MM.1S (cell line): Measurements from ENCODE around the gene SETX.

Experiments
- DNase-seq: peaks from one replicate; pipeline ENCODE4 v3.0.0-alpha.2; 2015
- H2AFZ ChIP-seq: fragments of 300-600 bp; sonication (generic); 2 replicates; pipeline ENCODE4 v1.6.0; 2016; ENCODE audit warnings: antibody characterized with exemption, low read length
- H3F3A ChIP-seq: fragments of 300-600 bp; sonication (generic); 2 replicates; pipeline ENCODE4 v1.6.1; 2016; ENCODE audit warnings: mild to moderate bottlenecking, antibody characterized with exemption, low read length, moderate library complexity, mixed read lengths; ENCODE audit not compliant: insufficient read depth
- H3K27ac ChIP-seq: fragments of 300-600 bp; sonication (generic); 2 replicates; pipeline ENCODE4 v1.5.1; 2016; ENCODE audit warnings: mild to moderate bottlenecking, low read length
- H3K27me3 ChIP-seq: fragments of 300-600 bp; sonication (generic); replicated peaks from 2 replicates; pipeline ENCODE4 v1.6.0; 2016; ENCODE audit warnings: low read length; ENCODE audit not compliant: insufficient read depth
- H3K36me3 ChIP-seq: fragments of 300-600 bp; sonication (generic); replicated peaks from 2 replicates; pipeline ENCODE4 v1.6.1; 2016; ENCODE audit warnings: mild to moderate bottlenecking, low read length, mixed read lengths; ENCODE audit not compliant: insufficient read depth
- H3K4me1 ChIP-seq: fragments of 300-600 bp; sonication (generic); 2 replicates; pipeline ENCODE4 v1.6.1; 2016; ENCODE audit warnings: low read length, mixed read lengths
- H3K4me2 ChIP-seq: fragments of 300-600 bp; sonication (generic); 2 replicates; pipeline ENCODE4 v1.6.0; 2016; ENCODE audit warnings: low read depth, low read length
- H3K4me3 ChIP-seq: fragments of 300-600 bp; sonication (generic); 2 replicates; pipeline ENCODE4 v1.5.1; 2016; ENCODE audit warnings: low read length, mixed read lengths
- H3K79me2 ChIP-seq: fragments of 300-600 bp; sonication (generic); 2 replicates; pipeline ENCODE4 v1.6.1; 2016; ENCODE audit warnings: mixed run types, low read length, mixed read lengths
- H3K9ac ChIP-seq: fragments of 300-600 bp; sonication (generic); 2 replicates; pipeline ENCODE4 v1.6.1; 2016; ENCODE audit warnings: low read length, mixed read lengths
- H3K9me2 ChIP-seq: fragments of 300-600 bp; sonication (generic); replicated peaks from 2 replicates; pipeline ENCODE4 v1.6.1; 2016; ENCODE audit warnings: mild to moderate bottlenecking, low read length, mixed read lengths; ENCODE audit not compliant: insufficient read depth
- H3K9me3 ChIP-seq: fragments of 300-600 bp; sonication (generic); replicated peaks from 2 replicates; pipeline ENCODE4 v1.6.1; 2016; ENCODE audit warnings: mild to moderate bottlenecking, low read length, mixed read lengths; ENCODE audit not compliant: insufficient read depth
- H4K20me1 ChIP-seq: fragments of 300-600 bp; sonication (generic); 2 replicates; pipeline ENCODE4 v1.6.1; 2016; ENCODE audit warnings: mild to moderate bottlenecking, low read length, moderate library complexity, mixed read lengths; ENCODE audit not compliant: insufficient read depth
- EZH2 ChIP-seq: fragments of 300-600 bp; sonication (generic); optimal IDR thresholded peaks from 2 replicates; pipeline ENCODE3; 2017; ENCODE audit warnings: low read depth, mild to moderate bottlenecking, antibody characterized with exemption, low read length, mixed read lengths
- EZH2phosphoT487 ChIP-seq: fragments of 300-600 bp; sonication (generic); IDR thresholded peaks from 2 replicates; pipeline ENCODE4 v1.6.1; 2018; ENCODE audit warnings: antibody characterized with exemption, low read length
- TF ChIP-seq, protein P1 (sequence below): fragments of 300-600 bp; sonication (generic); IDR thresholded peaks from 2 replicates; pipeline ENCODE4 v1.5.1; 2016; ENCODE audit warnings: antibody characterized with exemption, low read length, mixed read lengths

The SETX gene

GRCh38 chr9:132233138-132233537, 121.6 kb downstream of the SETX start:
- no peaks in the 10 kb centered on the region for H3K36me3 ChIP-seq
- TF ChIP-seq, protein P1, sequence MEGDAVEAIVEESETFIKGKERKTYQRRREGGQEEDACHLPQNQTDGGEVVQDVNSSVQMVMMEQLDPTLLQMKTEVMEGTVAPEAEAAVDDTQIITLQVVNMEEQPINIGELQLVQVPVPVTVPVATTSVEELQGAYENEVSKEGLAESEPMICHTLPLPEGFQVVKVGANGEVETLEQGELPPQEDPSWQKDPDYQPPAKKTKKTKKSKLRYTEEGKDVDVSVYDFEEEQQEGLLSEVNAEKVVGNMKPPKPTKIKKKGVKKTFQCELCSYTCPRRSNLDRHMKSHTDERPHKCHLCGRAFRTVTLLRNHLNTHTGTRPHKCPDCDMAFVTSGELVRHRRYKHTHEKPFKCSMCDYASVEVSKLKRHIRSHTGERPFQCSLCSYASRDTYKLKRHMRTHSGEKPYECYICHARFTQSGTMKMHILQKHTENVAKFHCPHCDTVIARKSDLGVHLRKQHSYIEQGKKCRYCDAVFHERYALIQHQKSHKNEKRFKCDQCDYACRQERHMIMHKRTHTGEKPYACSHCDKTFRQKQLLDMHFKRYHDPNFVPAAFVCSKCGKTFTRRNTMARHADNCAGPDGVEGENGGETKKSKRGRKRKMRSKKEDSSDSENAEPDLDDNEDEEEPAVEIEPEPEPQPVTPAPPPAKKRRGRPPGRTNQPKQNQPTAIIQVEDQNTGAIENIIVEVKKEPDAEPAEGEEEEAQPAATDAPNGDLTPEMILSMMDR: no peak
- TF ChIP-seq EZH2phosphoT487: no peak
- TF ChIP-seq EZH2: no peak
- peaks cover 93% of the 10 kb centered on the region for H3K27me3 ChIP-seq
- no peak overlapping the region for H3K9ac ChIP-seq
- no peak overlapping the region for H3K27ac ChIP-seq
- no peak overlapping the region for H2AFZ ChIP-seq
- H3K79me2 ChIP-seq: no peaks in the 10 kb centered on the region
- no peak overlapping the region for H3K4me3 ChIP-seq
- H3K9me3 ChIP-seq: no peaks in the 10 kb centered on the region
- DNase-seq: no peak
- H3K9me2 ChIP-seq: no peaks in the 10 kb centered on the region
- no peaks in the 10 kb centered on the region for H4K20me1 ChIP-seq
- H3K4me2 ChIP-seq: no peak overlapping the region
- H3F3A ChIP-seq: no peaks in the 10 kb centered on the region
- no peaks in the 10 kb centered on the region for H3K4me1 ChIP-seq

DNA sequence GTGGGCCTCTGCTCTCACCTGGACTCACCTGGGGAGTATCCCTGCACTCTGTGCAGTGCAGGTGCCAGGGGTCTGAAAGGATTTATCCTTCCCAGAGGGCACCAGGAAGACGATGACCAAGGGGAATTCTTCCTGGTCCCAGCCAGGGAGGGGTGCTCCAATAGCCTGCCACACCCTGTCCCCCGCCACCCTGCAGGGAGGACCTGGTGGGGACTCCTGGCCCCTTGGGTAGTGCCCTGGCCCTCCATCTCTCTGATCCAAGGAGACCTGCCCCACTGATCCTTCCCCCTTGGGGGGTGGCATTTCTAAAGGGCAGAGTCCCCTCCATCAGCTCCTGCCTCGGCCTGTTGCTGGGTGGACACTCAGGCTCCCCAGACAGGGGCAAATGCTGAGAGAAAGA, 122.3 kb downstream of the SETX start:
- Histone ChIP-seq H3K4me1 (no peaks in the 10 kb centered on the region), H3K79me2 (no peaks in the 10 kb centered on the region), H3K36me3 (no peaks in the 10 kb centered on the region), H3K9me3 (no peaks in the 10 kb centered on the region), H3K4me3 (no peak overlapping the region), H3K9ac (no peak overlapping the region), H3K9me2 (no peaks in the 10 kb centered on the region), H3K4me2 (no peak overlapping the region), H2AFZ (no peak overlapping the region), H4K20me1 (no peaks in the 10 kb centered on the region), H3F3A (no peaks in the 10 kb centered on the region), H3K27me3 (peaks cover 96% of the 10 kb centered on the region), H3K27ac (no peak overlapping the region)
- TF ChIP-seq EZH2 (no peak), EZH2phosphoT487 (no peak)
- TF ChIP-seq, protein P1: no peak
- DNase-seq: no peak

DNA sequence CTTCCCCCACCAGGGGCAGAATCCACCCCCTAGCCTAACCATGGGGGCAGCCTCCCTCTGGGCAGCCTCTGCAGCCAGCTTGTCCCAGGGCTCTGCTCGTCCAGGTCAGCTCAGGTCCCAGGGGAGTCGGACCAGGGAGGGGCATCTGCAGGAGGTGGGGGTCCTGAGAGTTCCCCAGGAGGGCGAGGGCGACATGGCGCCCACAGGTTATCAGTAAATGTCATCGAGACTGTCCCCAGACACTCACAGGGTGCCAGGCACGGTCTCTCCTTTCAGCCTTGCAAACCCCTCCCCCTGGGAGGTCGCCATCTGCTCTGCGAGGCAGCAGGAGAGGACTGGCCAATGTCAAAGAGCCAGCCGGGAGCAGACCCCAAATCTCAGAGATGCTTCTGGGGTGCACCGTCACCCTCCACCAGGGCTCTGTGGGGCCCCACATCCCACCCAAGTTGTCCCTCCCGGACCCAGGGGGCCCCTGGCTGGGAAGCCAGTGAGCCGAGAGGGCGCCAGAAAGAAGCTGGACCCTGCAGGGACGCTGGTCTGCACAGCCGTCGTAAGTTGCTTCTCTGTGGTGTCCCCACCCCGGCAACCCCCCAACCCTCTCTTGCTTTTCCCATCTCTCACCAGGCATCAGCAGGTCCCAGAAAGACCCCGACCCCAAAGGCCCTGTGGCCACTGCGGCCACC, 123.6 kb downstream of the SETX start:
- H3K27me3 ChIP-seq: peaks cover 98% of the 10 kb centered on the region
- no peak overlapping the region for H3K27ac ChIP-seq
- H2AFZ ChIP-seq: no peak overlapping the region
- no peaks in the 10 kb centered on the region for H4K20me1 ChIP-seq
- H3K9me2 ChIP-seq: no peaks in the 10 kb centered on the region
- no peak for DNase-seq
- H3K4me1 ChIP-seq: no peaks in the 10 kb centered on the region
- H3K79me2 ChIP-seq: no peaks in the 10 kb centered on the region
- no peaks in the 10 kb centered on the region for H3K9me3 ChIP-seq
- no peak overlapping the region for H3K4me3 ChIP-seq
- H3K36me3 ChIP-seq: no peaks in the 10 kb centered on the region
- H3K4me2 ChIP-seq: no peak overlapping the region
- no peaks in the 10 kb centered on the region for H3F3A ChIP-seq
- no peak overlapping the region for H3K9ac ChIP-seq
- TF ChIP-seq EZH2: no peak
- TF ChIP-seq, protein P1: no peak
- TF ChIP-seq EZH2phosphoT487: no peak
